Measurements from ENCODE around the gene SUN1.
"Not testable (repeated sequence)": the region's sequence is repeated elsewhere in the genome, so short reads cannot be mapped to it uniquely, and the experiment has no call there.

The SUN1 gene

GRCh38 chr7:786472-787255 is 45.6 kb upstream of the SUN1 start:
- H3K4me3 ChIP-seq (ENCODE audit: low read length) = no peak overlapping the region
- DNase-seq (ENCODE audit: low read depth) = peak; percentile 70
- peak; percentile 90 for TF ChIP-seq CTCF (IDR thresholded peaks at IDR 0.05; ENCODE audit: insufficient read depth, low read depth, low read length, missing control alignments)

- TF ChIP-seq CTCF (IDR thresholded peaks at IDR 0.05; ENCODE audit: insufficient read depth, low read depth, low read length, missing control alignments) = no peak
- DNase-seq (ENCODE audit: low read depth) = no peak
- no peak overlapping the region for H3K4me3 ChIP-seq (ENCODE audit: low read length)
Observed at GRCh38 chr7:787332-788240, 44.7 kb upstream of the SUN1 start.

GRCh38 chr7:791519-791918 is 40.8 kb upstream of the SUN1 start:
- H3K4me3 ChIP-seq (ENCODE audit: low read length) = no peak overlapping the region
- DNase-seq (ENCODE audit: low read depth) = no peak
- no peak for TF ChIP-seq CTCF (IDR thresholded peaks at IDR 0.05; ENCODE audit: insufficient read depth, low read depth, low read length, missing control alignments)

- TF ChIP-seq CTCF (IDR thresholded peaks at IDR 0.05; ENCODE audit: insufficient read depth, low read depth, low read length, missing control alignments) = no peak
- no peak overlapping the region for H3K4me3 ChIP-seq (ENCODE audit: low read length)
- DNase-seq (ENCODE audit: low read depth) = no peak
Observed at GRCh38 chr7:794207-794606, 38.1 kb upstream of the SUN1 start.

- no peak for DNase-seq (ENCODE audit: low read depth)
- TF ChIP-seq CTCF (IDR thresholded peaks at IDR 0.05; ENCODE audit: insufficient read depth, low read depth, low read length, missing control alignments) = no peak
- H3K4me3 ChIP-seq (ENCODE audit: low read length) = no peak overlapping the region
Observed at GRCh38 chr7:794671-795329, 37.5 kb upstream of the SUN1 start.

- not testable (repeated sequence) for H3K4me3 ChIP-seq (ENCODE audit: low read length); DNase-seq (ENCODE audit: low read depth)
Observed at GRCh38 chr7:796434-797169, 35.7 kb upstream of the SUN1 start.
